Stimulated activated naive CD8-positive, alpha-beta T cell treated with anti-CD3 and anti-CD28 coated beads, Interleukin-15, Interleukin-2, amounts not matched to agents 100 U/mL and 50 U/mL, for 24 hours (primary cell): ENCODE results near the gene PIMREG.
"Not testable (repeated sequence)": the region's sequence is repeated elsewhere in the genome, so short reads cannot be mapped to it uniquely, and the experiment has no call there.

ENCODE experiments used
- ATAC-seq: fragments of 150-1000 bp; cut with Tn5 transposase; one replicate; pipeline ENCODE4 v1.10.0; 2021
- DNase-seq: peaks from one replicate; pipeline ENCODE4 v3.0.0; 2021

The PIMREG gene

DNA sequence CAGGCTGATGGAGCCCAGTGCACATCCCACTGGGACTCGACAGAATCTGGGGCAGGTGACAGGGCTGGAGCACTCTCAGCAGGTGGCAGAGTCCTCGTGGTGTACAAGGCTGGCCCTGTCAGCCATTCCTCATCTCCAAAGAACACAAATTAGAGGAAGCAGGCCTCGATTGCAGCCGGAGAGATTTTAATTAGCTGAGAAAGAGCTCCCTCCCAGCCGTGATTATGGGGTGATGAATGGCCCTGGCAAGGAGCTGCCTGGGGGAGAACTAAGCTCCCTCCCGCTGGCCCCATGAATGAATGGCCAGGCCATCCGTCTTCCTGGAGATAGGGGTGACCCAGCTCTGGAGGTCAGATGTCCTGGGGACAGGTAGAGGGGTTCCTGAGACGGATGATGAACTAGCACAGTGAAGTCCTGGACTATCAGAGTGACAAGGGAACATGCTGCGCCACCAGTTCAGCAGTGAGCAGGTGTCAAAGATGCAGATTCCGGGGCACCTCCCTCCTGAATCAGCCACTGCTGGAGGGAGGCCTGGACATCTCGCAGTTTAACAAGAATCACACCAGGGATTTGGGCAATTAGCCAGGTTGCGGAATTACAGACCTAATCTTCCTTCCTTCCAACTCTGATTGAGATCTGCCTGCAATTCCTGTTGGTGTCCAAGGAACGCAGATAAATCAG, 35.5 kb downstream of the PIMREG start:
- no peak for DNase-seq
- ATAC-seq: no peak

DNA sequence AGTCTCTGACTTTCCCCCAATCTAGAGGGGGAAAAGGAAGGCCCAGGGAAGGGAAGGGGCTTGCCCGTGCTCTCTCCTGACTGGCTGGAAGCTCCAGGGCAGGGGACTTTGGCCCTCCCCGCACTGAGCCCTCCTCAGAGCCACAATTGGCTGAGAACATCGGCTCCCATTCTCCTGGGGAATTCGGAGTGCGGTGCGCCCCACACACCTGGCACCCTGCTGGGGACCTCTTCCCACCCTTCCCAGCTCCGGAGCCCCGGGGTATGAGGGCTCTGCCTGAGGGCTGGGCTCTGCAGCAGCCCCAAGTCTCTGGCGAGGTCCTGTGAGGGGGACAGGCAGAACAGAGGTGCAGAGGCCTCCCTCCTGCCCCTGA, 36.0 kb downstream of the PIMREG start:
- no peak for ATAC-seq

DNA sequence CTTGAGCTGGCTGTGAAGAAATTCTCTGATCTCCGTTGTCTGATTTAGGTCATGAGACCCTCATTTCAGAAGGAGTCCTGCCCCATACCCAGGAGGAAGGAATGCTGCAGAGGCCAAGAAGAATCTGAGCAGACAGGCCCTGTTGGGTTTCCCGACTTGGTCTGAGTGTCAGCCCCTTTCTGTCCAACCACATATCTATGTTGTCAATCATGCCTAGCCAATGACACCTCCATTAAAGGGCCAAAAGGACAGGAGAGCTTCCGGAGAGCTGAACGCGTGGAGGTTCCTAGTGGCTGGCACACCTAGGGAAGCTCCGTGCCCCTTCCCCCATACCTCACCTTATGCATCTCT, 37.8 kb downstream of the PIMREG start:
- no peak for ATAC-seq
- no peak for DNase-seq

More for the DNA sequence above, 36.0 kb downstream of the PIMREG start:
- no peak for DNase-seq

DNA sequence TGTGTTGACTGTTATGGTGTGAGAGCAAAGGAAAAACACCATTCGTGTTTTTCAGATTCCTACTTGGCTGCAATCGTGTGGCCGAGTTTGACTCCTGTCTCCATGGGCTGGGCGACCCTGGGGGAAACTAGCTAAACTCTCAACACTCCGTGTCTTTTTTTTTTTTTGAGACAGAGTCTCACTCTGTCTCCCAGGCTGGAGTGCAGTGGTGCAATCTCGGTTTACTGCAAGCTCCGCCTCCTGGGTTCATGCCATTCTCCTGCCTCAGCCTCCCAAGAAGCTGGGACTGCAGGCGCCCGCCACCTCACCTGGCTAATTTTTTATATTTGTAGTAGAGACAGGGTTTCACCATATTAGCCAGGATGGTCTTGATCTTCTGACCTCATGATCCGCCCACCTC, 38.5 kb downstream of the PIMREG start:
- not testable (repeated sequence) for ATAC-seq, DNase-seq

DNA sequence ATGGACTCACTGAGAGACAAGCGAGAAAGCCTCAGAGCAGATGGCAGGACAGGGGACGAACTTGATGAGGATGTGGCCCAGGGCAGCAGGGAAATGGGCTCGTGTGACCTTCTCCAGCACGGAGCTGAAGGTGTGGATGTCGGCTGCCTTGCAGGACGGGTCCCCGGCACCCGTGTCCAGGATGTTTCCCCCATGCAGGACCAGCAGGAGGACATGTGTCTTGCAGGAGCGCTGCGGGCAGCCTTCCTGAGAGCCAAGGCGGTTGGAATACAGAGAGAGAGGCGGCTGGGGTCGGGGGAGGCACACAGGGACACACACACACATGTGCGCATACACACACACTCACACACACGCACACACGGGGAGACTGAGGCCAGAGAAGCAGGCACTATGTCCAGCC, 39.3 kb downstream of the PIMREG start:
- DNase-seq (no peak), ATAC-seq (no peak)

DNA sequence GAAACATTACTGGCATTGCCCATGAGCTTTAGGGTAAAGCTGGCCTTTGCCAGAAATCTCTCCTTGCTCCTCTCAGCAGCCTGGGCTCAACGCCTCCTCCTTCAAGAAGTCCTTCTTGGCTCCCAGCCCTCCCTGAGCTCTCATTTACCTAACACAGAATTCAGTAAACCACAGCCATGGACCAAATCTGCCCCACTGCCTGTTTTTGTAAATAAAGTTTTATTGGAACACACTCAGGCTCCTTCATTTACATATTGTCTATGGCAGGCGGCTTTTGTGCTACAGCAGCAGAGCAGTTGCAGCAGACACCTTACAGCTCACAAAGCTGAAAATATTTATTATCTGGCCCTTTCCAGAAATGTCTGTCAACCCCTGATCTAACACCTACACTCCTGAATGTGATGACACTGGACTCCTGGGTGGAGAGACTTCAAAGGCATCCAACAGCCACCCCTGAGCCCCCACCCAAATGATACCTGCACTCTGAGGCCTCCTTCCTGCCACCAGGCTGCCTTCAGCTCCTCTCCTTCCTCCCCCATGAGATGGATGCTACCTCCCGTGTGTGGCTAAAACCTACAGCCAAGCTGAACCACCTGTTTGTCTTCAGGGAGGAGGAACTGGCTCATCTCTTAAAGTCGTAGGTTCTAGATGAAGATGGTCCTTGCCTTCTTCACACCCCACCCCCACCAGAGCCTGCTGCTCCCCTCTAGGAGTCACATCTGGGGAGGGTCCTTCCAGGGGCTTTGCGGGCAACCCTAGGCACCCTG, 41.6 kb downstream of the PIMREG start:
- no peak for ATAC-seq
- no peak for DNase-seq

DNA sequence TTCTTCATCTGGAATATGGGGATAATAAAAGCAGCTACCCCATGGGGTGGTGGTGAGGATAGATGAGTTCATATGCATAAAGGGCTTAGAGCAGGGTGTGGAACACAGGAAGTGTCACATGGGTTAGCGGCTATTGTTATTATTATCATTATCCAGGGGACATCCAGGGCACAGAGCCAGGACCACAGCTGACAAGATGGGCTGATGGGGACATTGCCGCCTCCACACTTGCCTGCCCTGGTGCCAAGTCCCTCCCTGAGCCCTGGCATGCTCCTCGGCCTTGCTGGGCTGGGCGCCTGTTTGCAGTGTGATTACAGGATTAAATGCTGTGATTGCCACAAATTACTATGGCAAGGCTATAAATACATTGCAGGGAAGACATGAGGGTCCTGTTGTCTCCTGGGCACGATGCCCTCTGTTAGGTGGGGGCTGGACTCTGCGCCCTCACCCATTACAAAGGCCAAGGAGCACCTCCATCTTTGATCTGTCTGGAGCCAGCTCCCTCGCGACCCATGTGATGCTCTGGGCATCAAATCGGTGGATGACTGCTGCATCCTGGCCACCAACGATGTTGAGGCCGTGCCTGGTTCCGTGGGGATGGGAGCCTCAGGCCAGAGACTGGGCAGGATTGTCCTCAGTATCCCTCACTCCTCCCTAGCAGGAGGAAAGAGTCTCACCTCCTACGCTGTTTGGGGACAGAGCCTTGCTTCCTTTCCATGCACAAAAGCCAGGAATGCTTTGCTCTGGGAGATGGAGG, 43.2 kb downstream of the PIMREG start:
- ATAC-seq (no peak), DNase-seq (no peak)

DNA sequence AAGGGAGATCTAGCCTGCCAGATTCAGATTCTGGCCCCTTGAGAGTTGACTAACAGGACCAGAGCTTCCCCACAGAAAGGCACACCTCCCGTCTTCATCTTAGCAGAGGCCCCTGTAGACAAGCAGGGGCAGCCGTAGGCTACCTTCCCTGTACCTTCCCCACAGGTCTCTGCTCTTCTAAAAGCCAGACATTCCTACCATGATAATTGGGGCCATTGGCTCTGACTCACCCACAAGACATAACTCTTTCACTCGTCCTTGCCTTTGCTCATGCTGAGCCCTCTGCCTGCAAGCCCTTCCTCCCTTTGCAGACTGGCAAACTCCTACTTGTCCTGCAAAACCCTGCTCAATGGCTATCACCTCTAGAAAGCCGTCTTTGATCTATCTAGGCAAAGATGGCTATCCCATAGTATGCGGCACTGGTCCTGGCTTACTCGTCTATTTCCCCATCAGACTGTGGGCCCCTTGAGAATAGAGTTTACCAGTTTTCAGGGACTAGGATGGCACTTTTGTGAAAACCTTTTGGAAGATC, 43.8 kb downstream of the PIMREG start:
- DNase-seq (no peak), ATAC-seq (no peak)

DNA sequence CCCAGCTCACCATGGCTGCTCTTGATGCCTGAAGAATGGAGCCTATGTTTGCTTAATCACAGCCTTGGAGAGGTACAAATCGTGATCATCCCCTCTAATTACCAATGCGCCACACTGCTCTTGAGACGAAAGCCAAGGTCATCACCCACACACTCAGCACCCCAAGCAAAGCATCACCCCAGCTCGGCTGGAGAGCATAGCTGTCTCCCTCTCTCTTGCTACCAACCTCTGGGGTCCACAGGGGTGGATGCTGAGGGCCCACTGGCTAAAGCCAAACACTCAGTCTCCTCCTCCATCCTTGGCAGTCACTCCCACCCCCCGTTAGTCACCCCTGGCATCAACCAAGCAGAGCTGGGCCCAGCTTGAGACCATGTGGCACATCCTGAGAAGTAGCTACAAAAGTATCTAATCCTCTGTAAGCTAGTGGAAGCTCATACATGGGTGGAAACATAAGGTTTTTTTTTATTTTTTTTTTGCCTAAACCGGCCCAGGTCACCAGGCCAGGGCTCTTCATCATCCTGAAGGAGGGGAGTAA, 44.8 kb downstream of the PIMREG start:
- ATAC-seq (no peak), DNase-seq (no peak)

DNA sequence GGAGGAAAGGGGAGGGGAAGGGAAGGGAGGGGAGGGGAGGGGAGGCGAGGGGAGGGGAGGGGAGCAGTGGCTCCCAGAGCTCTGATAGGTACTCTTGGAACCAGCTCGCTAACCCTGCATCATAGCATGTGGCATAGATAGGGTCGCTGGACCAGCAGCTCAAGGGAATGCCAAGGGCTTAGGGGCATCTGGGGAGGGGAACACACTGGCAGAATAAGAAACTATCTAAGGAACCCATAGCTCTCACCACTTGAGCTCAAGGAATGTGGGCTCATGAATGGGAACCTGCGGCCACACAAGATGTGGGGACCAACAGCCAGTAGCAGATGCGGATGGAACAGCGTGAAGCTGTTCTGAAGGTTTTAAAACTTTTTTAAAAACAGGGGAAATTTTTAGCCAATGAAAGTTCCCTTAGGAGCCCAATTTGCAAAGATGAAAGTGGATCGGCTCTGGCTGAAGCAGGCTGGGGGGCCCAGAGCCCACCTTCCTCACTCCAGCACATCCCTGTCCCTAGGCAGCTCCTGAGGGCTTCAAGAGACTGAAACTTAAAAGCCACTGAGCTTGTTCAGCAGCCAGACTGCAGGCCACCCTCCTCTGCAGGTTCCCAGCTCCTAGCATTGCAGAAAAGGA, 46.9 kb downstream of the PIMREG start:
- ATAC-seq (no peak), DNase-seq (no peak)

DNA sequence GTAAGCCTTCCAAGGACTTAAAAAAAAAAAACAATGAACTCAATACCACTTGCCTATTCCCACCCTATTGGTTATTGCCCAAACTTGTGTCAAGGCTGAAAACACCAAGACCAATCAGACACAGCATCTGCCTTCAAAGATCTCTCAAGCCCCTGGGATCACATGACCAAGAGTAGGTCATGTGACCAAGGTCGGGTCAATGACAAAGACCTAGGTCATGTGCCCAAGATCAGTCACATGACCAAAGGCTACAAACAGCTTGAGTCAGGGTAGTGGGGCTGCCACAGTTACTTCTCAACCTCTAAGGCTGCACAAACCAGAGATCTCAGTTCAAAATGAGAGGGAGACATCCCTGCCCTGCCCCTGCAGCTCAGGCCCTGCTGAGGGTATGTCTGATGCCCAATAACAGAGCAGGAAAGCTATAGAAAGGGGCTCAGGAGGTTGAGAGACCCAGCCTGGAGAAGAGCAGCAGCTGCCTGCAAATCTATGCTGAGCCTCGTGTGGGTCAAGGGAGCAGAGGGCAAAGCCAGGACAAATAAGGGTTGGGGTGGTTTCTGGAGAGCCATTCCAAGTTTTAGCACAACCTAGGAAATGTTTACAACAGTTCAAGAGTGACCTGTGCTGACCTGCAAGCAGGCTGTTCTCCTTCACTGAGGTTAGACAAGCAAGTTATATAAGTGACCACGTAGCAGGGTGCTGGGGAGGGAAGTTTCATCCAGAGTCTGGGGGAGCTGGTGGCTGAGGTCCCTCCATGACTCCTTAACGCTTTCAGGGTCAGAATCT, 48.8 kb downstream of the PIMREG start:
- ATAC-seq: no peak
- no peak for DNase-seq

DNA sequence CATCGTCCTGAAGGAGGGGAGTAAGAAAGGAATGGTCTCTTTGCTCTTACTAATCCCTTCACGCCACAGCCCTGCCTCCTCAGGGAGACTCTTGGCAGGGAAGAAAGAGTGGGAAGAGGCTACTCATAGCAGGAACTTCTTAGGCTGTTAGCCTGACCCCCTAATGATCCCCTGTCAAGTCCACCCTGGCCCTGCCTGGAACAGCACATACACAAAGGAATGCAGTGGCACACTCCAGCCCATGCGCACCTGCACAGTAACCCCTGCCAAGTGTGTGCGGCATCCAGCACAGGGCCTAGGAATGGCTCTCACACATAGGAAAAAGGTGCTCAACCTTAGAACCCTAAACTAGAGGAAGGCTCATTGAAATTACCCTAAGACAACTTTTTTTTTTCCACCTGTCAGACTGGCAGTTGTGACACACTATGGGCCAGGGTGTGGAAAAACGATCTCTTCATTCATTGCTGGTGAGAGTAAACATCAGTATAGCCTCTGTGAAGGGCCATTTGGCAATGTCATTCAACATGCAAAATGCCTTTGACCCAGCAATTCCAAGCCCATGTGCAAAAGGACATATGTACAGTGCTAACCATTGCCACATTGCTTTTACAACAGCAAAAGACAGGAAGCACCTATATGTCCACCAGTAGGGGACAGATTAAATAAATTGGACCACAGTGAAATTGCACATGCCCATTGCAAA, 50.1 kb downstream of the PIMREG start:
- ATAC-seq: no peak
- no peak for DNase-seq

DNA sequence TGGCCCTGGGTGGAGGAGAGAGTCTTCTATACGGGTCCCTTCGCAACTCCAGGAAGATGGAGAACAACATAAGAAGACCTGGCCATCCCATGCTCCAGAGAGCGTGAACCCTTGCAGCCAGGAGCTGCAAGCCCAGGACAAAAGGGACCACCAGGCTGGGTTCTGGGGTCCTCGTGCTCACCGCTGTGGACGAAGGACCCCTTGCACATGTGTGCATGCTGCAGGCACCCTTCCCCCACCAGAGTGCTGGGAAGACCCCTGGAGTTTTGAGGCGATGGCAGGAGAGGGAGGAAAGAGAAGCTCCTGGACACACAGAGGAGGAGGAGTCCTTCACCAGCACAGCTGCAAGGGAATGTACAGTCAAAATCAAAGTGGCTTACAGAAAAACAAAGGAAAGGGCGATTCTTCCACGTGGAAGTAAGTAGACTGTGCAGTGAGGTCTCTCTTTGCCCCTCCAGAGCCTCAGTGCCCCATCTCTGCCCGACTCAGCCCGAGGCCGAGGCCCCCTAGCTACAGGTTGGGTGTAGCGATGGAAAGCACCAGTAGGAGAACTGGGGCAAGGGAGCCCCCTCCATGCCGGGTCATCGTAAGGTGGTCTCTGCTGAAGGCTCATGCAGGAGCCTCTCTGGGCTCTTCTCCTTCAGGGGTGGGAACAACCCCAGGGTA, 51.3 kb downstream of the PIMREG start:
- DNase-seq: no peak
- peak; percentile 17 for ATAC-seq

DNA sequence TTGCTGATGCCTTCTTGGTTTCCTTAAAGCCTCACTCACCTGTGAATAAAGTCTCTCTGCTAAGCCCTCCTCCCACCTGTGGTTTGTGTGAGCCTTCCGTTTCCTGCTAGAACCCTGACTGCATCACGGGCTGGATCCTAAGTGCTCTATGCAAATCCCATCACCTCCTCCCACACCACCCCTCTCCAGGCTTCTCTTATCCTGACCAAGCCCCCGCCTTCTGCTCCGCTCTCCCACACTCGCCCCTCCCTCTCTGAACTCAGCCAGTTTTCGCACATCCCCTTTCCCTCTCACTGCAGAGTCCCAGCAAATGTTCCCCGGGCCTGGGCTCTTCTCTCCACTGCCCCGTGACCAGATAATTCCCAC, 51.8 kb downstream of the PIMREG start:
- ATAC-seq (peak; percentile 41), DNase-seq (peak; percentile 14)

DNA sequence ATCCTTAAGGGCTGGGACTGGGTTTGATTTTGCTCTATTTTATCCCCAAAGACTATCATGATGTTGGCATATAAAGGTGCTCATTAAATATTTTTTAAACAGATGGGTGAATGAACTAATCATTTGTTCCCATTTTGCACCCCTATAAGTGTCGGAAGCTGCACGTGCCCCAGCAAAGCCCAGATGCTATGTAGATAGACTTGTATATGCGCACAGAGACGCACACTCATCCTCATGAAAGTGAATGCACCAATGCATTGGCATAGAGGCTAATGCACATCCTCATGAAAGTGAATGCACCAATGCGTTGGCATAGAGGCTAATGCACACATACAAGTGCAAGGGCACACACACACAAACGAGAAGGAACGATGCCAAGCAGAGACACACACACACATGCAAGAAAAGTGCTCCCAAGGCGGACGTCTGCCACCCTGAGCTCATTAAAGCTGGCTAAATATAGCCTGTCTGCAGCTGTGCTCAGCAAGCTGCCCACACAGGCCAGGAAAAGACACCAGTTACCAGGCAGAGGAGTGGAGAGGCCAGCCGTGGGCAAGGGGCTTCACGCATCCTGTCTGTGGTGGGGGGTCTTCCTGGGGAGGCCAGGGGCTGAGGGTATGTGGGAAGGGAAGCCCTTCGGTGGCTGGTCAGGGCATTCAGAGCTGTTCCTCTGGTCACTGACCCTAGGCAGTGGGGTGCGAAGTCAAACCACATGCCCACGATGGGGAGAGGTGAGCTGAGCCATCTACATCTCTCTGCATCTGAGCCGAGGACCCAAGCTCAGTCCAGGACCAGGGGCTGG, 52.6 kb downstream of the PIMREG start:
- DNase-seq: no peak
- ATAC-seq: no peak

DNA sequence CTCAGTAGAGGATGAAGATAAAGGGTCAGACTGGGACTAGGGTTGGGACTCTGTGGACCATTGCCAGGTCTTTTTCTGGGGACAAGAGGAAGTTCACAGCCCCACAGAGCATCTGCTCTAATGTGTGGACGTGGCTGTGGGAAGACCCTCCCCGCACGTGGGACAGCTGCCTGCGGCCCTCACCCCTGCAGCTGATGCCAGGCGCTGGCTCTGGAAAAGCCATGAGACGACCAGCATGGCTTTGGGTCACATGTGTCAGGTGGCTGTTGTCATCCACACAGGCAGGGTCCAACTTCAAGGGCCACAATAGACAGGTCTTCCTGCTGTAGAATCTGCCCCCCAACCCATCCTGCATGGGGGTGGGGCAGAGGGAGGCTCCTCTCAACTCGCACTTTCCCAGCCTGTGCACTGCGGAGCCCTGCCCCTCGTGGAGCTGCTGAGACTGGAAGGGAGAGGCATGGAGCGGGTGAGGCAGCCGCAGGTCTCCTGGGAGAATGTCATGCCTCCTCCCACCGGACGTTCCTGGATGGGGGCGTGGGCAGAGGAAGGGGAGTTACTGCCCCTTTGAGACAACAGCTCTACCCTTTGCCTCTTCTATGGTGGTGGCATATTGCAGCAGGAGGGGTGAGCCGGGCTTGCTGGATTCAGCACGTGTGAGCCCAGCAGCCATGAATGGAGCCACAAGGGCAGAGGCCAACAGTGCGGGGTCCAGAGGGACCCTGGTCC, 53.4 kb downstream of the PIMREG start:
- DNase-seq (no peak), ATAC-seq (no peak)

DNA sequence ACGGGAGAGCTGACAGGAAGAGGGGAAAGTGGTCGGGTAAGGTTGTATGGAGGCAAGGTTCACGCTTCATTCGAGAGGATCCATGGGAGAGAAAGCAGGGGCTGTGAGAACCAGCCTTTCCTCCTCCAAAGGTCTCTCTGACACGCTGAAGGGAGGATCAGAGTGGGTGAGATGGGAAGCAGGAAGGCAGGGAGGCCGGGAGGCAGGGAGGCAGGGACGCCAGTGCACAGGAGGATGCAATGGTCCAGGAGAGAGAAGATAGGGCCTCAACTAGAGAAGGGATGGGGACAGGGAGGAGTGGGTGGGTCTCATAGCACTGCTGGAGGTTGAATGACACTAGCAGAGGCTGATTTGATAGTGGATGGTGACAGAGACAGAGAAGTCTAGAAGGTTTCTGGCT, 54.1 kb downstream of the PIMREG start:
- DNase-seq: no peak
- no peak for ATAC-seq

DNA sequence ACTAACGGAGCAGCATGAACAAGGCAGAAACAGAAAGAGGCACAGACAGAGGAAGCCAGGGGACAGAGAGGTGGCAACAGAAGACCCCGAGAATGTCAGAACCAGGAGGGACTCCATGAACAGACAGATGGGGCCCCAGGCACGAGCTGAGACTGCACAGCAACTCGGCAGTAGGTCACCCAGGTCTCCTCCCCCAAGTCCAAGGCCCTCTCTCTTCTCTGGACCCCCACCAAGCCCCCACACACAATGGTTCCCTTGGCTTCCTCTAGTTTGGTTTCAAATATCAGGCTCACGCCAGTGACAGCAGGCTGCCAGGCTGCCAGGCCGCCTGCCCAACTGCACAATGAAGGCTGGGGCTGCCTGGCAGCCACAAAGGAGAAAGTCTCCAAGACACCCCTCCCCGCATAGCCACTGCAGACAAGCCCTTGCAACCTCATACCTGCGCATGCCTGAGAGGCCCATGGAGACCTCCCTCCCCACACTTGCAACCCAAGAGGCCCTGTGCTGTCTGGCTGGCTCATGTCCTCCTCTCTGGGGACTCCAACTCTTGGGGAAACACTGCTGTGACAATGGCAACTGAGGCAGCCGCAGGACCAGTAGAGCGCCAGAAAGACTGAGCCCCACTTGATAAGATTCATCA, 54.8 kb downstream of the PIMREG start:
- DNase-seq (no peak), ATAC-seq (no peak)
